ENCODE data around the gene PGLYRP3.

PGLYRP3 gene

DNA sequence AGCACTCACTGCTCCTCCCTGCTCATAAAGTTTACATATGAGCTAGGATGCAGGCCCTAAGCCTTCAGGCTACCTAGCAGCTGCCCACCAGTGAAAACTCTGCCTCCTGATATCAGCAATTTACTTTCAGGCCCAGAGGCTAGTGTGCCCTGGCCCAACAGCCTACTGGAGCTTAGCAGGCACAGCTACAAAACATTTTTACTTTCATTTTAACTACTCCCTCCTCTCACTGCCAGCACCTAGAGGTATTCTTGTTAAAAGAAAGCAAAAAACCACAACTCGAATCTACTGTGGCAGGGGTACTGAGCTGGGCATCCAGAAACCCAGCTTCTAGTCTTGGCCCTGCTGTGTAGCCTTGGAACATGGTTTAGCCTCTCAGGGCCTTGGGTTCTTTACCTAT lies 59.1 kb downstream of the PGLYRP3 start:
- no peak for DNase-seq

DNA sequence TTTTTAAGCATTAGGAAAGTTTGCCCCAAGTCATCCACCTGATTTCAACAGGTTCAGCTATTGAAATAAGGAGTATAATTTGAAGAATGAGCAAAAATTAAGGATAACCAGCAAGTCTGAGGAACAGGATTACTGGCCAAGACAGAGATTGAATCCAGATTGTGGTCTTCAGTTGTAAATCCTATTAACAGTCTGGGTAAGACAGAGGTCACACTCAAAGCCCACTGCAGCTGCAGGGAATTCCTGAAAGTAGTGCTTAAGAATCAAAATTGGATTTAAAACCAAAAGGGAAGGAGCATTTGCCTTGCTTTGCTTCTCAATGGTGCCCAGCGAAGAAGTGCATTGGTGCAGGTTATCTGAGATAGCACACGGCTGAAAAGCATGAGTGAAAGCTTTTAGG lies 59.7 kb downstream of the PGLYRP3 start:
- DNase-seq: no peak

DNA sequence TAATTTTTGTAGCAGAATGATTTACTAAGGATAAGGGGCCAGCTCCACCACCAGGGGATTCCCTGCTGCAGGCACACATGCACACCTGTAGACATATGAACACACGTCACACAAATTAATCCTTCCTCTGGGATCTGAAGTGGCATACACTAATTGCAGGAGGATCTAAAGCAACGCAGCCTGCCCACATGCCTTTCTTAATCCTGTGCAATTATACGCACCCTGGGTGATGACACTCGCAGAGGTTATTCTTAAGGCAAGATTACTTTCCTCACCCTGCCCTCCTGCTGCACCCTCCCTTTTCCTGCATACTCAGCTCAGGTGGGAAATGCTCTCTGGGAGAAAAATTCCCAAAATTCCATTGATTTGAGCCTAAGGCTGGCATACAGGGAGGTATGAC lies 60.8 kb downstream of the PGLYRP3 start:
- no peak for DNase-seq

DNA sequence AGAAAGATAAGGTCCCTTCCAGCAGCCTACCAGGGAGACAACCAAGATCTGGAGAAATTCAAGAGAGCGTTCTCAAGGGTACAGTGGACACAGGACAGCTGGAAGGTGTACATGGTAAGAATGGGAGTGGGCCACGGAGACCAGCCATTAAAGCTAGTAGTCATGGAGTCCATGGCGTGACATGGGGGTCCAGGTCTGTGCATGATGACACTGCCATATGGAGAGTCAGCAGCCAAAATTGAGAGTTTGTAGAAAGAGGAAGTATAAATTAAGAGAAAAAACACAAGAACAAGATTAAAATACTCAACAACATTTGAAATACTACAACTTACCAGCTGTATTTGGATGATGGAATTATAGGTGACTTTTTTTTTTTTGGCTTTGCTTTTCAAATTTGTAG lies 61.2 kb downstream of the PGLYRP3 start:
- DNase-seq: no peak

DNA sequence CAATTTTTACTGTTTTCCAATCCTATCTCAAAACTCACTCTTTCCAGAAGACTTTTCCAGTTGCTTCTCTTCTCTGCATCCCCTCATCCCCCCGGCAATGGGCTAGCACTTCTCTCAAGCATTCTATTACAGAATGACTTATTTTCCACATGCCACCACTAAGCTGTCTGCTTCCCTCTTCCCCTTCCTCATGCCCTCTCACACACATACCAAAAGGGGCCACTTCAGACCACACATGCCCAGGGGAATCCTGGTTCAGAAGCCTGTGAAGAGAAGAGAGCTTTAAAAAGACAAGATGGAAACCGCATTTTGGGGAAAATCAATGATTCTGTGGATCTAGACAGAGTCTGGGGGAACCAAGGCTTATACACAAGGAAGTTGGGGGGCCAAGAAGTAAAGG lies 61.7 kb downstream of the PGLYRP3 start:
- DNase-seq: no peak

DNA sequence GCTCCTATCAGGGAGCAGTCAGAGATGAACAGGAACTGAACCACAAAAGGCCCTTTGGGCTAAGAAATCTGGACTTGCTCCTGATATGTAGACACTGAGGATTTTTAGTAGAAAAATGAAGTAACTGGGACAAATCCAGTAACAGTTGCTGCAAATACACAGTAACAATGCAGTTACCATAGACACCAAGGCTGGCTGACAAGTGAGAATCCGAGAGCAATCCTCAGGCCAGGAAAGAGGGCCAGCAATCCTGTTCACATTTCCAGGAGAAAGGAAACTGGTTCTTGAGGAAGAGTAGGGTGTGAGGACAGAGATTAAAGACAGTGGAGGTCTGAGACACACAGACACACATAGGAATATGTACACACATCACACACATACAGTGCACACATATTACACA lies 62.6 kb downstream of the PGLYRP3 start:
- DNase-seq: no peak

DNA sequence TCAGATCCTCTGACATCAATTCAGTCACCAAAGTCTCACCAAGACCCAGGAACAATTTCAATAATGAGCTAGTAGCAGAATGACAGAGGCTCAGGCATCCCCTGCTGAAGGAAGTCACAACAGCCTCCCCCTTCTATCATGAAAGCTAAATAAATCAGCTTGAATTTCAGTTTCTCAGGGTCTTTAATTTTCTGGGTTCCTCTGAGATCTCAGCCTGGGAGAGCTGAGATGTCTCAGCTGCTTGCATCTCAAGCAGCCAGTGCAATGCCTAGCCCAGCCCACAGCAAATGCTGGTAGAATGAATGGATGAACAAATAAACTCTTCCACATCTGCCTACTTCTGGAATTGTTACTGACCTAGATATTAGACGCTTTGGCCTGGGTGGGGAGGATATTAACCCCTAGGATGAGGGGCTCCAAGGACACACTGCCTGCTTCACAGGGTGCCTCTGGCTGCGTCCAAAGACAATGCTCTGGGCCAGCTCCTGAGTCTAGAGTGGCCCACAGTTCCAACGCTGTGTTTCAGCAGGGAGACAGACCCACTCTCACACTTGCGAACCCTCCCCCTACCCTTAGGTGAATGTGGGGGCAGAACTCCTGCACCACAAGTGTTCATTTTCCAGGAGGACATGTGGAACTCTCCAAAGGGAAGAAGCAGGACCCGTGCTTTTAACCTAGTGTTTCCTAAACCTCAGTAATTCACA lies 64.4 kb downstream of the PGLYRP3 start:
- no peak for DNase-seq

Data from NCI-H69 (cell line).